GM19438 (cell line): Measurements from ENCODE around the gene DYNC2I2.

Experiments
- ATAC-seq: cut with Tn5 transposase; IDR thresholded peaks from one replicate; pipeline ENCODE4 v1.9.1; 2021; ENCODE audit warnings: low read depth; ENCODE audit not compliant: unreplicated experiment

DYNC2I2 gene

GRCh38 chr9:128636556-128637530 lies 19.8 kb downstream of the DYNC2I2 start:
- no peak for ATAC-seq

GRCh38 chr9:128636024-128636390 lies 20.6 kb downstream of the DYNC2I2 start:
- ATAC-seq: no peak

GRCh38 chr9:128635266-128636023 lies 21.2 kb downstream of the DYNC2I2 start:
- no peak for ATAC-seq

GRCh38 chr9:128634651-128635262 lies 21.9 kb downstream of the DYNC2I2 start:
- ATAC-seq: no peak

- no peak for ATAC-seq
These were observed 22.5 kb downstream of the DYNC2I2 start for GRCh38 chr9:128634111-128634510.

- no peak for ATAC-seq
These were observed 23.0 kb downstream of the DYNC2I2 start for GRCh38 chr9:128633601-128634000.

- no peak for ATAC-seq
These were observed 23.6 kb downstream of the DYNC2I2 start for GRCh38 chr9:128633057-128633456.

- ATAC-seq: no peak
These were observed 24.2 kb downstream of the DYNC2I2 start for GRCh38 chr9:128632486-128632885.

- ATAC-seq: no peak
These were observed 24.6 kb downstream of the DYNC2I2 start for GRCh38 chr9:128632066-128632465.

GRCh38 chr9:128631636-128632035 lies 25.0 kb downstream of the DYNC2I2 start:
- no peak for ATAC-seq

- no peak for ATAC-seq
These were observed 26.6 kb downstream of the DYNC2I2 start for GRCh38 chr9:128629852-128630545.

- no peak for ATAC-seq
These were observed 27.5 kb downstream of the DYNC2I2 start for GRCh38 chr9:128629136-128629535.

GRCh38 chr9:128628471-128629048 lies 28.1 kb downstream of the DYNC2I2 start:
- ATAC-seq: no peak

GRCh38 chr9:128627906-128628305 lies 28.7 kb downstream of the DYNC2I2 start:
- ATAC-seq: no peak

- ATAC-seq: no peak
These were observed 29.4 kb downstream of the DYNC2I2 start for GRCh38 chr9:128627127-128627715.

- ATAC-seq: no peak
These were observed 30.5 kb downstream of the DYNC2I2 start for GRCh38 chr9:128626181-128626580.

- no peak for ATAC-seq
These were observed 31.1 kb downstream of the DYNC2I2 start for GRCh38 chr9:128625391-128626146.

- no peak for ATAC-seq
These were observed 32.1 kb downstream of the DYNC2I2 start for GRCh38 chr9:128624566-128624965.
